Lung (tissue), 12 donors: ENCODE results near the gene CXXC5. TPM values are rescaled to one million over a fixed set of nuclear protein-coding genes. Genes with fewer than 3 reads are reported as not detected.

Experiments used
- ATAC-seq: fragments of 200-7000 bp; cut with Tn5 transposase; one replicate; pipeline ENCODE4 v1.9.1; 2020; ENCODE audit warnings: moderate number of reproducible peaks; ENCODE audit not compliant: insufficient read depth, low FRiP score
- DNase-seq, 3 donors: peaks; one replicate each; pipeline ENCODE4 v3.0.0-alpha.2; 2013 to 2017
- H3K27ac ChIP-seq, 2 donors: one replicate each; pipeline ENCODE4 v1.5.1; 2013; ENCODE audit warnings: mild to moderate bottlenecking in 2 of 2, moderate library complexity in 2 of 2, control low read depth in 1 of 2, inconsistent platforms in 1 of 2, low read depth in 1 of 2, low read length in 1 of 2
- H3K27me3 ChIP-seq, 3 donors: one replicate each; pipeline ENCODE4 v1.5.1; 2013; ENCODE audit warnings: low read length in 2 of 3; ENCODE audit not compliant: control insufficient read depth in 3 of 3, insufficient read depth in 3 of 3
- H3K36me3 ChIP-seq, 4 donors: one replicate each; pipeline ENCODE4 v1.5.1; 2013; ENCODE audit warnings: low read length in 4 of 4, mild to moderate bottlenecking in 1 of 4, moderate library complexity in 1 of 4; ENCODE audit not compliant: control insufficient read depth in 4 of 4, insufficient read depth in 4 of 4
- H3K4me1 ChIP-seq, 5 donors: one replicate each; pipeline ENCODE4 v1.5.1; 2013; ENCODE audit warnings: low read length in 5 of 5, mild to moderate bottlenecking in 2 of 5, moderate library complexity in 1 of 5; ENCODE audit not compliant: control insufficient read depth in 5 of 5, insufficient read depth in 5 of 5
- H3K4me3 ChIP-seq: one replicate; pipeline ENCODE4 v1.5.1; 2013; ENCODE audit warnings: mild to moderate bottlenecking, control low read depth, moderate library complexity
- H3K9ac ChIP-seq, 2 donors: one replicate each; pipeline ENCODE4 v1.5.1; 2013; ENCODE audit warnings: low read length in 2 of 2, control low read depth in 1 of 2; ENCODE audit not compliant: insufficient read depth in 1 of 2
- H3K9me3 ChIP-seq, 4 donors: one replicate each; pipeline ENCODE4 v1.5.1; 2013; ENCODE audit warnings: low read length in 3 of 4, mild to moderate bottlenecking in 1 of 4, moderate library complexity in 1 of 4; ENCODE audit not compliant: control insufficient read depth in 4 of 4, insufficient read depth in 3 of 4
- CTCF ChIP-seq: IDR thresholded peaks from 2 replicates; pipeline ENCODE4 v1.5.1; 2012; ENCODE audit warnings: mild to moderate bottlenecking; ENCODE audit errors: control extremely low read depth, extremely low read depth
- WGBS, 2 donors: extraction: QIAGEN DNeasy Blood & Tissue Kit; methylation state at CpG; one replicate each; pipeline ENCODE4 v1.1.7; 2013; 5-methylcytosine and 5-hydroxymethylcytosine counted together
- polyA plus RNA-seq, 2 donors: library from polyadenylated mRNA; stranded (reverse); fragments of 200-250 nt; gene quantifications; one replicate each; pipeline ENCODE4 v1.2.1, GENCODE V29; 2013
- total RNA-seq, 2 donors: library from RNA; depleted of rRNA in 1 of 2; stranded (reverse); fragments of >200 nt in 1 of 2; gene quantifications; one replicate each; pipeline ENCODE4 v1.2.1, GENCODE V29; 2014 to 2021
- donor health status: control.
- donor health status: control.
- donor health status: Bipolar disorder and iron deficiency.
- donor health status: healthy.
- donor health status: DM: yes; HTN: yes; CAD: no.

Gene CXXC5
- total and polyA plus RNA-seq, 4 donors: 20.7 to 39.8 (median 25.0) TPM

DNA sequence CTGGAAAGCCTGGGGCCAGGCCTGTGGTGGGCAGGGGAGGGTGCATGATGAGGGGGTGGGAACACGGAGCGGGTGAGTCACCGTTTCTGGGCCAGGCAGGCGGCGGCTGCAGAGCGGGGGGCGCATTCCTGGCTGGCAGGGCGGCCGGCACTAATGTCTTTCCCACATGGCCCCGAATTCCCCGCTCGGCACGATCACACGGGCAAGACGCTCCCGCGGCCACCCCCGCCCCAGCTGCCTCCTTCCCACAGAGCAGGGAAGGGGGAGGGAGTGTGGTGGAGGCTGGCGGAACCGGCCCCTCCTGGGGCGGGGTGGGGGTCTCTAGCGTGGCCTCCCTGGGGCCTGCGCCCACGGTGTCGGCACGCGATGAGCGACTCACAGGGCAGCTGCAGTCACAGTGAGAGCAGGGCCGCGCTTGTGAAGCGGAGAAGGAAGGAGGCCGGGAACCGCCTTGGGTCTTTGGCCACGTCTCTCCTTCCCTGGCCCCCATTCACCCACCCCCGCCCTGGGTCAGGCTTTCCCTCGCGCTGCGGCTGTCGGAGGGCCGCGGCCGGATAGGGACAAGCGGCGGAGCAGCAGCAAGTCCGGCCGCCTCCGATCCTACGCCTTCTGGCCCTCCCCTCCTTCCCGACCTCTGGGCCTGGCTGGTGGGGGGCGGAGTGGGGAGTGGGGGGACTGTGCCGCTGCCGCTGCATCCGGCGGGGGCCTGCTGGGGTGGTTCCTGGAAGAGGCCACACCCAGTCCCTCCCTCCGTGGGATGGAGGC lies 48.9 kb downstream of the CXXC5 start:
- ATAC-seq (peak; percentile 33), DNase-seq (peak; percentile 89 to 94 (median 92))
- Histone ChIP-seq H3K4me3 (no peak overlapping the region), H3K27ac (peak overlapping the region; percentile 65 to 83), H3K9ac (no peak overlapping the region), H3K36me3 (no peaks in the 10 kb centered on the region), H3K27me3 (no peaks in the 10 kb centered on the region), H3K4me1 (peaks cover 0 to 48% (median 22%) of the 10 kb centered on the region in 5 donors), H3K9me3 (no peaks in the 10 kb centered on the region)
- no peak for TF ChIP-seq CTCF
- WGBS, 2 donors: 0 to 2% methylated on average over 41 to 55 of the region's 55 CpGs

DNA sequence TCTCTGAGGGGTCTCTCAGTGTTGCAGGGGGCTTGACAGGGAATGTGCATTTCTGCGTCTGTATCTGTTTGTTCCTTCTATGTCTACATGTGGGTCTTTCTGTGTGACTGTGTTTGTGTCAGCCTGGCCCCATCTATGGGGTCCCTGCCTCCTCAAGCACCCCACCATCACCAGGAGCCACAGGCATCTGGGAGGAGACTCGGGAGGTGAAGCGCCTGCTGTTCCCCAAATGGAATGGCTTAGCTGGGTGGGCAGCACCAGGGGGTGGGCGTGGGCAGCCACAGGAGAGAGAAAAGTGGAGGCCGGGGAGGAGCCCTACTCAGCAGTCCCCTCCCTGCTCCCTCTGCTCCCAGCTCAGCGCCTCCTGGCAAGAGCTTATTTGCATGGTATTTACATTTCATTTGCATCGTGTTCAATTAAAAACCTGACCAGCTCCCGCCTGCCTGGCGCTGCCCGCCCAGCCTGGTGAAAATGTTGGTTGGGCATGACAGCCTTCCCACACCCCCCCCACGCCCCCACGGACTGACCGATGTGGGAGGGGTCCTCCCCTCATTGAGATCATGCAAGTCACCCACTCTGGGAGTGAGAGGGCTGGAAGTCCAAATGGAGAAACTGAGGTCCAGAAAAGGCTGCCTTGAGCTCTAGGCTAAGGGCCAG lies 50.5 kb downstream of the CXXC5 start:
- H3K27ac ChIP-seq: peak overlapping the region in 1 of 2 donors; percentile 83
- no peak for ATAC-seq

DNA sequence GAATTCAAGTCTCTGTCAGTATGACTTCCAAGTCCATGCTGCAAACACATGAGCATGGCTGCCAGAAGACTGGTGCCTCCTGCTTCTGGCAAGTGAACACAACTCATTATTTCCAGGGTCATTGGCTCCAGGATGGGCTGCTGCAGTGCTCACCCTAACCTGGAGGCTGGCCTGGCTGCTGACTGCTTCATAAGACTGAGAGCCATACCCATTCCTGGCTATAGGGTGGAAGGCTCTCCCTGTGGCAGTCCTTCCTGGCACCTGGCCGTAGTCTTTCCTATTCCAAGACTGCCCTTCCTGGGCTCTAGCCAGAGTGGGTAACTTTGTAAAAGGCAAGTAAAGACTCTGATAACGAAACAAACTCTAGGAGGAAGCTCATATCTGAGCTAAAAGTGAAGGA lies 51.2 kb downstream of the CXXC5 start:
- Histone ChIP-seq H3K36me3 (no peaks in the 10 kb centered on the region), H3K27ac (no peak overlapping the region), H3K4me1 (peaks cover 0 to 40% (median 22%) of the 10 kb centered on the region in 5 donors), H3K27me3 (no peaks in the 10 kb centered on the region), H3K9ac (no peak overlapping the region), H3K9me3 (no peaks in the 10 kb centered on the region), H3K4me3 (no peak overlapping the region)
- TF ChIP-seq CTCF: no peak
- 95 to 96% methylated on average over 2 of the region's 2 CpGs for WGBS, 2 donors
- no peak for ATAC-seq
- DNase-seq: no peak

More for the DNA sequence above, 50.5 kb downstream of the CXXC5 start:
- DNase-seq: peak; percentile 93 to 95 (median 95)
- Histone ChIP-seq H3K4me3 (no peak overlapping the region), H3K36me3 (no peaks in the 10 kb centered on the region), H3K4me1 (peaks cover 0 to 40% (median 22%) of the 10 kb centered on the region in 5 donors), H3K9ac (no peak overlapping the region), H3K27me3 (no peaks in the 10 kb centered on the region), H3K9me3 (no peaks in the 10 kb centered on the region)
- TF ChIP-seq CTCF: no peak
- WGBS, 2 donors: 30 to 40% methylated on average over 13 of the region's 13 CpGs
